Measurements from ENCODE around the gene ISM1.

DNA sequence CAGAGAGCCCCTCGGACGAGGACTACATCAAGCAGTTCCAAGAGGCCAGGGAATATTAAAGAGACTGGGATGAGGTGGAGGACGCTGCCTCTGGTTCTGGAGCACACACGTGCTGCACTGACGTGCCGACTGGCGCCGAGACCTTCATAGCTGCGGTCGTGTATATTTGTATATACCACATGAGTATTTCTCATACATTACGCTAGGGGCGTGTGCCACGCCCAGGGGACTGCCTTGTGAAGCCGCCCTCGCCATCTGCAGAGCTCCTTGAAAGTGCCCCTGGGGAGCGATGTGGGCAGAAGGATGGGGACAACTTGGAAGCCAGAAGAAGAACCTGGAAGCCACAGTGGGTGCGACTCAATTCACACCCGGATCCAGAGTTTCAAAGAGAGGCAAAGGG is 78.3 kb downstream of the ISM1 start:
- TF ChIP-seq, protein P1, sequence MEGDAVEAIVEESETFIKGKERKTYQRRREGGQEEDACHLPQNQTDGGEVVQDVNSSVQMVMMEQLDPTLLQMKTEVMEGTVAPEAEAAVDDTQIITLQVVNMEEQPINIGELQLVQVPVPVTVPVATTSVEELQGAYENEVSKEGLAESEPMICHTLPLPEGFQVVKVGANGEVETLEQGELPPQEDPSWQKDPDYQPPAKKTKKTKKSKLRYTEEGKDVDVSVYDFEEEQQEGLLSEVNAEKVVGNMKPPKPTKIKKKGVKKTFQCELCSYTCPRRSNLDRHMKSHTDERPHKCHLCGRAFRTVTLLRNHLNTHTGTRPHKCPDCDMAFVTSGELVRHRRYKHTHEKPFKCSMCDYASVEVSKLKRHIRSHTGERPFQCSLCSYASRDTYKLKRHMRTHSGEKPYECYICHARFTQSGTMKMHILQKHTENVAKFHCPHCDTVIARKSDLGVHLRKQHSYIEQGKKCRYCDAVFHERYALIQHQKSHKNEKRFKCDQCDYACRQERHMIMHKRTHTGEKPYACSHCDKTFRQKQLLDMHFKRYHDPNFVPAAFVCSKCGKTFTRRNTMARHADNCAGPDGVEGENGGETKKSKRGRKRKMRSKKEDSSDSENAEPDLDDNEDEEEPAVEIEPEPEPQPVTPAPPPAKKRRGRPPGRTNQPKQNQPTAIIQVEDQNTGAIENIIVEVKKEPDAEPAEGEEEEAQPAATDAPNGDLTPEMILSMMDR (IDR thresholded peaks at IDR 0.05 in 8 of 11, conservative IDR thresholded peaks at IDR 0.05 in 3 of 11), result no peak
- no peak for TF ChIP-seq POLR2A (IDR thresholded peaks at IDR 0.05)
- TF ChIP-seq POLR2AphosphoS5 (IDR thresholded peaks at IDR 0.05), result no peak
